Airway epithelial cell (primary cell): ENCODE measurements around the gene PAXIP1. TPM values are rescaled to one million over a fixed set of nuclear protein-coding genes. Genes with fewer than 3 reads are reported as not detected.

Source experiments
- total RNA-seq: library from RNA; depleted of rRNA; stranded (reverse); fragments of >200 nt; gene quantifications from 2 replicates; pipeline ENCODE4 v1.2.3, GENCODE V29; 2015

Gene PAXIP1, protein sequence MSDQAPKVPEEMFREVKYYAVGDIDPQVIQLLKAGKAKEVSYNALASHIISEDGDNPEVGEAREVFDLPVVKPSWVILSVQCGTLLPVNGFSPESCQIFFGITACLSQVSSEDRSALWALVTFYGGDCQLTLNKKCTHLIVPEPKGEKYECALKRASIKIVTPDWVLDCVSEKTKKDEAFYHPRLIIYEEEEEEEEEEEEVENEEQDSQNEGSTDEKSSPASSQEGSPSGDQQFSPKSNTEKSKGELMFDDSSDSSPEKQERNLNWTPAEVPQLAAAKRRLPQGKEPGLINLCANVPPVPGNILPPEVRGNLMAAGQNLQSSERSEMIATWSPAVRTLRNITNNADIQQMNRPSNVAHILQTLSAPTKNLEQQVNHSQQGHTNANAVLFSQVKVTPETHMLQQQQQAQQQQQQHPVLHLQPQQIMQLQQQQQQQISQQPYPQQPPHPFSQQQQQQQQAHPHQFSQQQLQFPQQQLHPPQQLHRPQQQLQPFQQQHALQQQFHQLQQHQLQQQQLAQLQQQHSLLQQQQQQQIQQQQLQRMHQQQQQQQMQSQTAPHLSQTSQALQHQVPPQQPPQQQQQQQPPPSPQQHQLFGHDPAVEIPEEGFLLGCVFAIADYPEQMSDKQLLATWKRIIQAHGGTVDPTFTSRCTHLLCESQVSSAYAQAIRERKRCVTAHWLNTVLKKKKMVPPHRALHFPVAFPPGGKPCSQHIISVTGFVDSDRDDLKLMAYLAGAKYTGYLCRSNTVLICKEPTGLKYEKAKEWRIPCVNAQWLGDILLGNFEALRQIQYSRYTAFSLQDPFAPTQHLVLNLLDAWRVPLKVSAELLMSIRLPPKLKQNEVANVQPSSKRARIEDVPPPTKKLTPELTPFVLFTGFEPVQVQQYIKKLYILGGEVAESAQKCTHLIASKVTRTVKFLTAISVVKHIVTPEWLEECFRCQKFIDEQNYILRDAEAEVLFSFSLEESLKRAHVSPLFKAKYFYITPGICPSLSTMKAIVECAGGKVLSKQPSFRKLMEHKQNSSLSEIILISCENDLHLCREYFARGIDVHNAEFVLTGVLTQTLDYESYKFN
- total RNA-seq = 10.0 and 10.7 TPM in 2 replicates

GRCh38 chr7:155003092-155003375, at the start of gene PAXIP1:
Gene PAXIP1, minus strand, starts transcription at chr7:155003124. Its CDS starts 195 bp downstream, at chr7:155002929.

Other genes with a start within 250 kb of the PAXIP1 start
- gene HTR5A, start 67.2 kb upstream of the PAXIP1 start, total RNA-seq = not detected in 2 replicates